GM19240 (cell line): Measurements from ENCODE around the gene CEACAM21.
A peak's percentile ranks its signal among the peaks of the same experiment; 100 is the strongest.
"Not testable (repeated sequence)": the region's sequence is repeated elsewhere in the genome, so short reads cannot be mapped to it uniquely, and the experiment has no call there.

Experiments
- DNase-seq: peaks from one replicate; pipeline ENCODE4 v3.0.0; 2011; ENCODE audit warnings: low spot score; ENCODE audit not compliant: insufficient read length

Gene CEACAM21

GRCh38 chr19:41548954-41549688 is 26.8 kb upstream of the CEACAM21 start:
- DNase-seq, result no peak

GRCh38 chr19:41549884-41550283 is 26.1 kb upstream of the CEACAM21 start:
- DNase-seq, result no peak

- no peak for DNase-seq
These were observed 24.8 kb upstream of the CEACAM21 start for GRCh38 chr19:41551212-41551610.

GRCh38 chr19:41551711-41552110 is 24.3 kb upstream of the CEACAM21 start:
- no peak for DNase-seq

GRCh38 chr19:41552558-41552957 is 23.4 kb upstream of the CEACAM21 start:
- DNase-seq, result no peak

- DNase-seq, result no peak
These were observed 22.2 kb upstream of the CEACAM21 start for GRCh38 chr19:41553804-41554203.

- DNase-seq, result no peak
These were observed 21.1 kb upstream of the CEACAM21 start for GRCh38 chr19:41554907-41555306.

- no peak for DNase-seq
These were observed 20.2 kb upstream of the CEACAM21 start for GRCh38 chr19:41555748-41556147.

- DNase-seq, result no peak
These were observed 12.0 kb upstream of the CEACAM21 start for GRCh38 chr19:41563854-41564514.

- DNase-seq, result no peak
These were observed 11.2 kb upstream of the CEACAM21 start for GRCh38 chr19:41564515-41565378.

GRCh38 chr19:41565379-41565720 is 10.6 kb upstream of the CEACAM21 start:
- DNase-seq, result no peak

GRCh38 chr19:41566001-41566400 is 10.0 kb upstream of the CEACAM21 start:
- DNase-seq, result no peak

GRCh38 chr19:41569481-41570150 is 6.3 kb upstream of the CEACAM21 start:
- DNase-seq, result no peak

GRCh38 chr19:41570179-41570578 is 5.8 kb upstream of the CEACAM21 start:
- DNase-seq, result no peak

GRCh38 chr19:41570639-41571112 is 5.3 kb upstream of the CEACAM21 start:
- DNase-seq, result peak; percentile 59

GRCh38 chr19:41577144-41577830 is 1.3 kb downstream of the CEACAM21 start:
- no peak for DNase-seq

- DNase-seq, result no peak
These were observed 1.9 kb downstream of the CEACAM21 start for GRCh38 chr19:41577833-41578232.

GRCh38 chr19:41578886-41579285 is 2.9 kb downstream of the CEACAM21 start:
- DNase-seq, result no peak

- DNase-seq, result not testable (repeated sequence)
These were observed 5.1 kb downstream of the CEACAM21 start for GRCh38 chr19:41581068-41581467.

GRCh38 chr19:41582577-41583182 is 6.7 kb downstream of the CEACAM21 start:
- DNase-seq, result not testable (repeated sequence)
